ENCODE measurements around the gene RBFA.

Gene RBFA

GRCh38 chr18:80076379-80076778 lies 42.1 kb downstream of the RBFA start:
- DNase-seq = no peak

GRCh38 chr18:80077873-80078272 lies 43.6 kb downstream of the RBFA start:
- DNase-seq = no peak
